22Rv1 (cell line): ENCODE measurements around the gene ABCB11.
"Not testable (repeated sequence)": the region's sequence is repeated elsewhere in the genome, so short reads cannot be mapped to it uniquely, and the experiment has no call there.

Source experiments
- H3K27ac ChIP-seq: fragments of 450-650 bp; 2 replicates; pipeline ENCODE4 v1.5.1; 2017
- CTCF ChIP-seq: fragments of 450-650 bp; IDR thresholded peaks from 2 replicates; pipeline ENCODE4 v1.5.1; 2017; ENCODE audit warnings: mild to moderate bottlenecking
- ZFX ChIP-seq: fragments of 450-650 bp; IDR thresholded peaks from 2 replicates; pipeline ENCODE4 v1.6.1; 2017; ENCODE audit warnings: antibody characterized with exemption, borderline replicate concordance

ABCB11 gene

DNA sequence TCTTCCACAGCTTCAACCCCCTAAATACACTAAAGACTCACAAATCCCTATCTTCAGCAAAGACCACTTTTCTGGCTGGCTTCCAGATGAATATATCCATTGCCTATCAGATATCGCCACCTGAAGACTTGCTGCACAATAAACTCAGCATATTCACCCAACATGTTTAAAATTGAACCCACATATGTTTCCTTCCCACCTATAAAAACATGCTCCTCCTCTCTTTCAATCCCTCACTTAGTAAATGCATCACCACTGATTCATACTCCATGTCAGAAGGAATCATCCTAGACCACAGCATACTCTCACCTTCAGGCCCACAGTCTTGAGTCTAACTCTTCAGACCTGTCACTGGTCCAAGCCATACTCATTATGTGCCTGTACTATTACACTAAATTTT lies 146.1 kb downstream of the ABCB11 start:
- TF ChIP-seq CTCF (no peak), ZFX (no peak)
- no peak overlapping the region for H3K27ac ChIP-seq

DNA sequence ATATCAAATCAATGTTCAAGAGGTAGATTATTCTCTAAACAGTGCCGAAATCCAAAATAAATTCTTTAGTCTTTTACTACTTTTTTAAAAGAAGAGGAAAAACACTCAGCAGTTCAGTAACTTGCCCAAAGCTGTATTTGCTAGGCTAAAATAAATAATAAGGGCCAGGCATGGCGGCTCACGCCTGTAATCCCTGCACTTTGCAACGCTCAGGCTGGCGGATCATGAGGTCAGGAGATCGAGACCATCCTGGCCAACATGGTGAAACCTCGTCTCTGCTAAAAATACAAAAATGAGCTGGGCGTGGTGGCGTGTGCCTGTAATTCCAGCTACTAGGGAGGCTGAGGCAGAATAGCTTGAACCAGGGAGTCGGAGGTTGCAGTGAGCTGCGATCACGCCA lies 149.0 kb downstream of the ABCB11 start:
- not testable (repeated sequence) for H3K27ac ChIP-seq

- no peak for TF ChIP-seq ZFX
- no peak for TF ChIP-seq CTCF
- no peak overlapping the region for H3K27ac ChIP-seq
Measured at GRCh38 chr2:168874368-168875054, 156.6 kb downstream of the ABCB11 start.

DNA sequence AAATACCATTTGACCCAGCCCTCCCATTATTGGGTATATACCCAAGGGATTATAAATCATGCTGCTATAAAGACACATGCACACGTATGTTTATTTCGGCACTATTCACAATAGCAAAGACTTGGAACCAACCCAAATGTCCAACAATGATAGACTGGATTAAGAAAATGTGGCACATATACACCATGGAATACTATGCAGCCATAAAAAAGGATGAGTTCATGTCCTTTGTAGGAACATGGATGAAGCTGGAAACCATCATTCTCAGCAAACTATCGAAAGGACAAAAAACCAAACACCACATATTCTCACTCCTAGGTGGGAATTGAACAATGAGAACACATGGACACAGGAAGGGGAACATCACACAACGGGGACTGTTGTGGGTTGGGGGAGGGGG lies 160.3 kb downstream of the ABCB11 start:
- not testable (repeated sequence) for H3K27ac ChIP-seq
